ENCODE measurements around the gene EGFL7. TPM values are rescaled to one million over a fixed set of nuclear protein-coding genes. Genes with fewer than 3 reads are reported as not detected.

Gene EGFL7
- total RNA-seq, 1 donor = 2.4 TPM

GRCh38 chr9:136672431-136673087, 9.8 kb downstream of the EGFL7 start:
- DNase-seq (ENCODE audit: low read depth) = no peak
- TF ChIP-seq, protein P1, sequence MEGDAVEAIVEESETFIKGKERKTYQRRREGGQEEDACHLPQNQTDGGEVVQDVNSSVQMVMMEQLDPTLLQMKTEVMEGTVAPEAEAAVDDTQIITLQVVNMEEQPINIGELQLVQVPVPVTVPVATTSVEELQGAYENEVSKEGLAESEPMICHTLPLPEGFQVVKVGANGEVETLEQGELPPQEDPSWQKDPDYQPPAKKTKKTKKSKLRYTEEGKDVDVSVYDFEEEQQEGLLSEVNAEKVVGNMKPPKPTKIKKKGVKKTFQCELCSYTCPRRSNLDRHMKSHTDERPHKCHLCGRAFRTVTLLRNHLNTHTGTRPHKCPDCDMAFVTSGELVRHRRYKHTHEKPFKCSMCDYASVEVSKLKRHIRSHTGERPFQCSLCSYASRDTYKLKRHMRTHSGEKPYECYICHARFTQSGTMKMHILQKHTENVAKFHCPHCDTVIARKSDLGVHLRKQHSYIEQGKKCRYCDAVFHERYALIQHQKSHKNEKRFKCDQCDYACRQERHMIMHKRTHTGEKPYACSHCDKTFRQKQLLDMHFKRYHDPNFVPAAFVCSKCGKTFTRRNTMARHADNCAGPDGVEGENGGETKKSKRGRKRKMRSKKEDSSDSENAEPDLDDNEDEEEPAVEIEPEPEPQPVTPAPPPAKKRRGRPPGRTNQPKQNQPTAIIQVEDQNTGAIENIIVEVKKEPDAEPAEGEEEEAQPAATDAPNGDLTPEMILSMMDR (IDR thresholded peaks at IDR 0.05; ENCODE audit: insufficient read depth, low read length) = no peak
- H3K4me3 ChIP-seq (ENCODE audit: low read depth, low read length) = no peak overlapping the region

- TF ChIP-seq, protein P1 (IDR thresholded peaks at IDR 0.05; ENCODE audit: insufficient read depth, low read length) = no peak
- no peak for DNase-seq (ENCODE audit: low read depth)
- no peak overlapping the region for H3K4me3 ChIP-seq (ENCODE audit: low read depth, low read length)
These were observed 10.6 kb downstream of the EGFL7 start for GRCh38 chr9:136673088-136673974.

- DNase-seq (ENCODE audit: low read depth) = no peak
- H3K4me3 ChIP-seq (ENCODE audit: low read depth, low read length) = no peak overlapping the region
- TF ChIP-seq, protein P1 (IDR thresholded peaks at IDR 0.05; ENCODE audit: insufficient read depth, low read length) = no peak
These were observed 11.5 kb downstream of the EGFL7 start for GRCh38 chr9:136673975-136674785.

GRCh38 chr9:136674786-136675349, 12.2 kb downstream of the EGFL7 start:
- H3K4me3 ChIP-seq (ENCODE audit: low read depth, low read length) = no peak overlapping the region
- TF ChIP-seq, protein P1 (IDR thresholded peaks at IDR 0.05; ENCODE audit: insufficient read depth, low read length) = no peak
- DNase-seq (ENCODE audit: low read depth) = no peak

- H3K4me3 ChIP-seq (ENCODE audit: low read depth, low read length) = no peak overlapping the region
- no peak for DNase-seq (ENCODE audit: low read depth)
- TF ChIP-seq, protein P1 (IDR thresholded peaks at IDR 0.05; ENCODE audit: insufficient read depth, low read length) = no peak
These were observed 13.0 kb downstream of the EGFL7 start for GRCh38 chr9:136675477-136676296.
